GM12873 (cell line): ENCODE data around the gene FRAS1.

Source experiments
- CTCF ChIP-seq: IDR thresholded peaks from 2 replicates; pipeline ENCODE4 v1.5.1; 2012; ENCODE audit warnings: low read depth, mild to moderate bottlenecking, moderate library complexity, low read length, control low read depth; ENCODE audit not compliant: insufficient read depth; ENCODE audit errors: missing control alignments

The FRAS1 gene

GRCh38 chr4:78129383-78130108, 72.4 kb downstream of the FRAS1 start:
- no peak for TF ChIP-seq CTCF

DNA sequence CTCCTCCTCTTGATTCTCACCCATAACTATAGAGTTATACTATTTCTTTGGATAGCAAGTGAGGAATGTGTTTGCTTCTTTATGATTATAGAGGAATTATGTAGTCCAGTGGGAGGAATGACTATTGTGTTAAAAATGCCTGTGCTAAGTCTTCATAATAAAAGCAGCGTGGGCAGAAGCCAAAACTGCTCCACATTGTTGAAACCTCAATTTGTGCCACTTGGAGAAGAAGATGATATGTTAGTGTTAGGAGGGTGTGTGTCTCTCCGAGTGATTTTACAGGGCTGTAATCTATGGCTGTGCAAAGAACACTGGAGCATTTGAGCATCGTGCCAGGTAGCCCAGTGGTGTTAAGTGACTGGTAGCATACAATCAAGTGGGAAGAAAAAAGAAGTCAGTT, 74.3 kb downstream of the FRAS1 start:
- TF ChIP-seq CTCF: no peak

GRCh38 chr4:78136109-78137081, 79.3 kb downstream of the FRAS1 start:
- no peak for TF ChIP-seq CTCF

DNA sequence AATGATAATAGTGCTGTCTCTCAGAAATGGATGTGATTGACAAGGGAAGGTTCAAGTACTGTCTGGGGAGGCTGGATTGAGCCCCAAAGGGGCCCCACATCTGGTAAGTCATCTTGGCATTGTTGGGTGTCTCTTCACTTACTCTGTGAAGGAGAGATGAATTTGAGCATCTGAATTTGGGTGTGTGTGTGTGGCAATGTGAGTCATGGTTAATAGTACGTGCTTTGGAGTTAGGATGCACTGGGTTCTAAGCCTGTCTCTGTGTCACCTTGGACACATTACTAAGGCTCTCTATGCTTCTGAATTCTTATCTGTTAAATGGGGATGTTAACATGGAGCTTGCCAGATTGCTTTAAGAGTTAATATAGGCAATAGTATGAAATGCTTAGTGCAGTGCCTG, 80.4 kb downstream of the FRAS1 start:
- TF ChIP-seq CTCF: no peak

DNA sequence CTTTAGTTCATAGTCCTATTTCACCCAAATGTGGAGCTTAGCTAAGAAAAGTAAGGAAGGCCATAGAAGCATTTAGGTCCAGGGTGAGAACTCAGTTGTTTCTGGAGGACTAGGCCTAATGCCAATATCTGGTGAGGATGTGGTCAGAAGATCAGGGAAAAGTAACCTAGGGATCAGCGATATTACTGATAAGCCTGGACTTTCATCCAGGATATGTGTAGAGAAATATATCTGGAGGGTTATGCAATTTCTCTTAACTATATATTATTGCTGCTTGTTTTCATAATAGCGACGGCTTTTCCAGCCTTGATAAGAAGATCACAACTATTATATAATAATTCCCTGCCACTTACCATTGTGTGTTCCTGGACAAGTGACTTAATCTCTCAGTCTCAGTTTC, 81.1 kb downstream of the FRAS1 start:
- no peak for TF ChIP-seq CTCF

DNA sequence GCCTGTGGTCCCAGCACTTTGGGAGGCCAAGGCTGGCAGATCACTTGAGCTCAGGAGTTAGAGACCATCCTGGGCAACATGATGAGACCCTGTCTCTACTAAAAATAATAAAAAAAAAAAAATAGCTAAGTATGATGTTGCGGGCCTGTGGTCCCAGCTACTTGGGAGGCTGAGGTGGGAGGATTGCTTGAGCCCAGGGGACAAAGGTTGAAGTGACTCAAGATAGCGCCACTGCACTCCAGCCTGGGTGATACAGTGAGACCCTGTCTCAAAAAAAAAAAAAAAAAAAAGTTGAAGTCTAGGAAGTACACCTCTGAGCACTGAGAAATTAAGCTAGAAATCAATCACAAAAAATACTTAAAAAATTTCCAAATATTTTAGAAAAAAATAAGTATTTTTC, 86.5 kb downstream of the FRAS1 start:
- no peak for TF ChIP-seq CTCF

DNA sequence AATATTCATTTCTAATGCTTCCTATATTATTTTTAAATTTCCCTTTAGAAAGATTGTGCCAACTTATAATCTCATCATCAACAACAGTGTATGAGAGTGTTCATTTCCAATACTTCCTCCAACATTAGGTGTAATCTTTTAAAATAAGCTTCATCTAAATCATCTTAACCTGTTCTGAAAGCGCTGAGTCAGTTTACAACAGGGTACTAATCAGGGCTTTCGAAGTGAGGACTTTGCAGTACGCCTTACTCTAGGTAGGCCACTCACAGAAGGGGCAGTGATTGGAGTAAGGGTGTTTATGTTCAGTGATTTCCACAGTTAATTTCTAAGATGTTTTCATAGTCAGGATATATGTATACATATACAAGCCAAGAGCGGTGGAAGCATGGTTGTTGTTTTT, 87.9 kb downstream of the FRAS1 start:
- TF ChIP-seq CTCF: no peak
